CD14-positive monocyte (primary cell): Measurements from ENCODE around the gene RALGAPA1. TPM values are rescaled to one million over a fixed set of nuclear protein-coding genes. Genes with fewer than 3 reads are reported as not detected.
"Not testable (repeated sequence)": the region's sequence is repeated elsewhere in the genome, so short reads cannot be mapped to it uniquely, and the experiment has no call there.

Experiments used
- DNase-seq, 3 donors: peaks; one replicate each; pipeline ENCODE4 v3.0.0-alpha.2; 2011 to 2022
- H2AFZ ChIP-seq: 2 replicates; pipeline ENCODE4 v1.6.0; 2012; ENCODE audit warnings: mild to moderate bottlenecking, low read depth, low read length, inconsistent platforms; ENCODE audit not compliant: insufficient read depth, poor library complexity, severe bottlenecking
- H3K27ac ChIP-seq, 2 donors: 1 replicate in 1 of 2; 2 replicates in 1 of 2; pipeline ENCODE4 v1.5.1; 2012 to 2013; ENCODE audit warnings: low read length in 2 of 2, control low read depth in 1 of 2, inconsistent platforms in 1 of 2, low read depth in 1 of 2, mild to moderate bottlenecking in 1 of 2
- H3K27me3 ChIP-seq, 2 donors: one replicate each; pipeline versions ENCODE4 v1.6.0 to v1.6.1; 2011 to 2013; ENCODE audit warnings: low read length in 2 of 2; ENCODE audit not compliant: control insufficient read depth in 2 of 2, insufficient read depth in 2 of 2
- H3K36me3 ChIP-seq, 2 donors: replicated peaks in 1 of 2; 1 replicate in 1 of 2; 2 replicates in 1 of 2; pipeline versions ENCODE4 v1.5.1 to v1.6.1; 2012 to 2013; ENCODE audit warnings: low read length in 2 of 2, control low read depth in 1 of 2, inconsistent platforms in 1 of 2, mild to moderate bottlenecking in 1 of 2; ENCODE audit not compliant: insufficient read depth in 2 of 2, control insufficient read depth in 1 of 2
- H3K4me1 ChIP-seq, 2 donors: 1 replicate in 1 of 2; 2 replicates in 1 of 2; pipeline versions ENCODE4 v1.5.1 to v1.6.1; 2012 to 2013; ENCODE audit warnings: low read length in 2 of 2, control low read depth in 1 of 2, inconsistent platforms in 1 of 2, mild to moderate bottlenecking in 1 of 2, moderate library complexity in 1 of 2; ENCODE audit not compliant: insufficient read depth in 2 of 2, control insufficient read depth in 1 of 2
- H3K4me2 ChIP-seq: replicated peaks from 2 replicates; pipeline ENCODE3; 2012; ENCODE audit warnings: low read length, moderate library complexity, mild to moderate bottlenecking; ENCODE audit not compliant: poor library complexity, severe bottlenecking; ENCODE audit errors: extremely low read depth
- H3K4me3 ChIP-seq, 3 experiments: fragments of 200-600 bp in 1 of 3; sonication (generic) in 1 of 3; replicated peaks in 1 of 3; 1 replicate in 2 of 3; 2 replicates in 1 of 3; pipeline ENCODE4 v1.5.1; 2011 to 2013; ENCODE audit warnings: low read length in 3 of 3, mild to moderate bottlenecking in 3 of 3, control low read depth in 2 of 3, low read depth in 2 of 3, inconsistent platforms in 1 of 3, moderate library complexity in 1 of 3
- H3K79me2 ChIP-seq: 2 replicates; pipeline ENCODE4 v1.6.0; 2012; ENCODE audit warnings: mild to moderate bottlenecking, control low read depth, inconsistent platforms, low read length, moderate library complexity; ENCODE audit not compliant: insufficient read depth
- H3K9ac ChIP-seq: 2 replicates; pipeline ENCODE4 v1.6.0; 2017; ENCODE audit warnings: low read length, mild to moderate bottlenecking; ENCODE audit not compliant: insufficient read depth, poor library complexity, severe bottlenecking
- H3K9me3 ChIP-seq, 2 donors: replicated peaks in 1 of 2; 1 replicate in 1 of 2; 2 replicates in 1 of 2; pipeline versions ENCODE4 v1.5.1 to v1.6.1; 2012 to 2013; ENCODE audit warnings: low read length in 2 of 2, control low read depth in 1 of 2; ENCODE audit not compliant: control insufficient read depth in 1 of 2, insufficient read depth in 1 of 2
- H4K20me1 ChIP-seq: 2 replicates; pipeline ENCODE4 v1.6.0; 2012; ENCODE audit warnings: mild to moderate bottlenecking, low read length, control low read depth, moderate library complexity; ENCODE audit not compliant: insufficient read depth
- H3K27ac Mint-ChIP-seq, 7 donors: one replicate each; pipeline ENCODE4 v1.8.0; 2020; ENCODE audit warnings: mild to moderate bottlenecking in 7 of 7, mixed read lengths in 7 of 7, moderate library complexity in 6 of 7, inconsistent platforms in 2 of 7
- H3K27me3 Mint-ChIP-seq, 3 donors: one replicate each; pipeline ENCODE4 v1.8.0; 2021 to 2022; ENCODE audit warnings: low read depth in 3 of 3, mild to moderate bottlenecking in 3 of 3, mixed read lengths in 3 of 3, moderate library complexity in 3 of 3, inconsistent platforms in 1 of 3
- H3K36me3 Mint-ChIP-seq, 2 donors: one replicate each; pipeline ENCODE4 v1.8.0; 2020; ENCODE audit warnings: mixed read lengths in 2 of 2, inconsistent platforms in 1 of 2, mild to moderate bottlenecking in 1 of 2
- H3K4me1 Mint-ChIP-seq: one replicate; pipeline ENCODE4 v1.8.0; 2020; ENCODE audit warnings: mild to moderate bottlenecking, mixed read lengths
- H3K4me3 Mint-ChIP-seq, 2 donors: one replicate each; pipeline ENCODE4 v1.8.0; 2020; ENCODE audit warnings: mild to moderate bottlenecking in 2 of 2, mixed read lengths in 2 of 2, moderate library complexity in 1 of 2
- H3K9me3 Mint-ChIP-seq, 7 donors: one replicate each; pipeline ENCODE4 v1.8.0; 2020 to 2022; ENCODE audit warnings: mixed read lengths in 7 of 7, mild to moderate bottlenecking in 6 of 7, moderate library complexity in 6 of 7, inconsistent platforms in 2 of 7
- CTCF ChIP-seq: fragments of 200-600 bp; IDR thresholded peaks from one replicate; pipeline ENCODE4 v1.8.0; 2022; ENCODE audit warnings: antibody characterized with exemption, mild to moderate bottlenecking
- WGBS: methylation state at CpG from one replicate; pipeline ENCODE4 v1.1.5; 2013; ENCODE audit warnings: missing lambda C conversion rate; ENCODE audit not compliant: insufficient coverage; 5-methylcytosine and 5-hydroxymethylcytosine counted together
- intact Hi-C, 2 donors: fragments of 100-400 bp; cut with micrococcal nuclease; formaldehyde crosslinking; loops; one replicate each; pipeline versions ENCODE4 v1.15.0 to v1.15.1; 2023
- polyA plus RNA-seq, 3 donors: library from polyadenylated mRNA; depleted of rRNA in 1 of 3; unstranded in 2 of 3; stranded (reverse) in 1 of 3; fragments of 300-500 nt in 2 of 3; fragments of >200 nt in 1 of 3; fragmentation: Illumina TruSeq in 2 of 3; gene quantifications; 1 replicate in 2 of 3; 2 replicates in 1 of 3; pipeline ENCODE4 v1.2.3, GENCODE V29; 2012 to 2021

RALGAPA1 gene
- polyA plus RNA-seq, 3 donors = 3.2 to 7.4 (median 4.1) TPM

GRCh38 chr14:35776823-35777222 is 32.3 kb downstream of the RALGAPA1 start:
- Mint-ChIP-seq H3K27ac (no peak overlapping the region), H3K36me3 (peaks cover 0 to 4% of the 10 kb centered on the region in 2 donors), H3K4me1 (no peaks in the 10 kb centered on the region), H3K4me3 (no peak overlapping the region), H3K27me3 (no peaks in the 10 kb centered on the region), H3K9me3 (peaks cover 3 to 19% (median 9%) of the 10 kb centered on the region in 7 donors)
- intact Hi-C loops = no loop called here
- Histone ChIP-seq H3K36me3 (no peaks in the 10 kb centered on the region), H3K9ac (no peak overlapping the region), H4K20me1 (no peaks in the 10 kb centered on the region), H3K4me1 (no peaks in the 10 kb centered on the region), H3K27ac (no peak overlapping the region), H2AFZ (no peak overlapping the region), H3K79me2 (no peaks in the 10 kb centered on the region), H3K4me3 (no peak overlapping the region), H3K27me3 (no peaks in the 10 kb centered on the region), H3K4me2 (no peak overlapping the region), H3K9me3 (peaks cover 0 to 7% of the 10 kb centered on the region in 2 donors)
- no CpG with 5 or more reads among the region's 4 CpGs for WGBS
- no peak for TF ChIP-seq CTCF
- no peak for DNase-seq

- H2AFZ ChIP-seq, H3K4me3 Mint-ChIP-seq, H3K27ac Mint-ChIP-seq, H3K36me3 Mint-ChIP-seq, H4K20me1 ChIP-seq, H3K4me3 ChIP-seq, H3K9me3 ChIP-seq, H3K4me1 ChIP-seq, H3K79me2 ChIP-seq, H3K27ac ChIP-seq, H3K4me1 Mint-ChIP-seq, intact Hi-C loops, H3K4me2 ChIP-seq, H3K36me3 ChIP-seq, H3K27me3 Mint-ChIP-seq, H3K27me3 ChIP-seq, DNase-seq, H3K9ac ChIP-seq: not testable (repeated sequence)
- H3K9me3 Mint-ChIP-seq = peaks cover 3 to 13% (median 7%) of the 10 kb centered on the region in 7 donors
- no CpG with 5 or more reads among the region's 5 CpGs for WGBS
Observed at GRCh38 chr14:35776085-35776484, 33.0 kb downstream of the RALGAPA1 start.
